ENCODE measurements around the gene DNAJC18. TPM values are rescaled to one million over a fixed set of nuclear protein-coding genes. Genes with fewer than 3 reads are reported as not detected.
"Not testable (repeated sequence)": the region's sequence is repeated elsewhere in the genome, so short reads cannot be mapped to it uniquely, and the experiment has no call there.

Gene DNAJC18
- total and polyA plus RNA-seq, 2 donors (not counting 1 experiment from before 2014, with no cell fraction given) = 2.0 to 13.6 TPM

DNA sequence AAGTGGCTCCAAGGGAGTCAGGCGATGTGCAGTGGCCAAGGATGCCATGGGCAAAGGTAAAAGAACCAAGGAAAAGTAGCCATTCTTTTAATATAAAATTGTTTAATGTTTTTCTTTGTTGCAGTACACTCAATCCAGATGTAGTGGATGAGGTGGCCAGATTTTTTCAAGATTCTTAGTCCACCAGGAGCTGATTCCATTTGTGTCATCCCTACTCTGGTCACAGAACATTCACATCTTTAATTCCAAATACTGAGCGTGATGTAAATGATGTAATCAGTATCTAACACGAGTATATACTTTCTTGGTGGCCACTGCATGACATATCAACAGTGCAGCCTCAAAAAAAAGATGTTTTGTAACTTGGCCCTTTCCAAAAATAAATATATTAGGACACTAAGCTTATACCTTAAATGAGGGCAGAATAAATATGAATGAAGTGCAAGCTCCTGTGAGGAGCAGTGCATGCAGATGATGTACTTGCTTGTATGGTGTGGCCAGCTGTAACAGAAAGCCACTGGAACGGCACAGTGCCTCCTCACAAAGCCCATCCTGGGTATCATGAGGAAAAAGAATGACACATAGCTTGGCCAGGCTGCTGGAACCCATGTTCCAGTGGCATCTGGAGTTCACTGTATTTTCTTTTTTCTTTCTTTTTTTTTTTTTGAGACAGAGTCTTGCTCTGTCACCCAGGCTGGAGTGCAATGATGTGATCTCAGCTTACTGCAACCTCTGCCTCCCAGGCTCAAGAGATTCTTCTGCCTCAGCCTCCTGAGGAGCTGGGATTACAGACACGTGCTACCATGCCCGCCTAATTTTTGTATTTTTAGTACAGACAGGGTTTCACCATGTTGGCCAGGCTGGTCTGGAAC lies 29.0 kb downstream of the DNAJC18 start:
- Histone ChIP-seq H3K4me1 (ENCODE audit: control insufficient read depth in 2 of 2, insufficient read depth in 2 of 2, low read length in 2 of 2) (peaks cover 22 to 23% of the 10 kb centered on the region in 2 donors), H3K79me2 (ENCODE audit: control insufficient read depth, insufficient read depth, low read length) (peaks cover 6% of the 10 kb centered on the region), H2AFZ (ENCODE audit: insufficient read depth, low read depth, low read length, poor library complexity, severe bottlenecking) (no peak overlapping the region), H3K4me3 (ENCODE audit: control extremely low read depth in 1 of 5, extremely low read depth in 1 of 5, insufficient read depth in 1 of 5, low read depth in 2 of 5, low read length in 4 of 5) (no peak overlapping the region), H3K9ac (ENCODE audit: low read length) (no peak overlapping the region), H4K20me1 (ENCODE audit: control insufficient read depth, insufficient read depth, low read length, poor library complexity, severe bottlenecking) (no peaks in the 10 kb centered on the region), H3K9me3 (ENCODE audit: control extremely low read depth in 1 of 3, control insufficient read depth in 2 of 3, insufficient read depth in 1 of 3, low read length in 2 of 3) (no peaks in the 10 kb centered on the region), H3K27ac (ENCODE audit: low read length in 2 of 2) (no peak overlapping the region), H3K4me2 (replicated peaks; ENCODE audit: low read depth, low read length, poor library complexity, severe bottlenecking) (no peak overlapping the region), H3K27me3 (replicated peaks in 1 of 4; ENCODE audit: control extremely low read depth in 1 of 4, control insufficient read depth in 3 of 4, insufficient read depth in 4 of 4, low read length in 3 of 4) (no peaks in the 10 kb centered on the region), H3K36me3 (replicated peaks in 1 of 2; ENCODE audit: control extremely low read depth in 1 of 2, control insufficient read depth in 1 of 2, extremely low read depth in 1 of 2, insufficient read depth in 2 of 2, low read length in 1 of 2) (no peaks in the 10 kb centered on the region)
- intact Hi-C loops (cut with micrococcal nuclease) = no loop called here
- 82% methylated on average over 4 of the region's 6 CpGs for WGBS (ENCODE audit: insufficient coverage)
- Mint-ChIP-seq H3K27ac (no peak overlapping the region), H3K4me3 (no peak overlapping the region), H3K27me3 (no peaks in the 10 kb centered on the region), H3K4me1 (peaks cover 17% of the 10 kb centered on the region), H3K9me3 (ENCODE audit: insufficient read depth) (no peaks in the 10 kb centered on the region)
- no peak for DNase-seq
- POLR2A ChIA-PET = no interaction called here
- CTCF ChIA-PET = interaction anchor here (0.6 to 7.3 kb wide), 8 partner anchors 11 to 421 kb away, joined by 3 to 43 read pairs (median 3); partner anchors contain the start of gene MATR3
- ATAC-seq (ENCODE audit: low read depth) = no peak
- TF ChIP-seq, protein P1, sequence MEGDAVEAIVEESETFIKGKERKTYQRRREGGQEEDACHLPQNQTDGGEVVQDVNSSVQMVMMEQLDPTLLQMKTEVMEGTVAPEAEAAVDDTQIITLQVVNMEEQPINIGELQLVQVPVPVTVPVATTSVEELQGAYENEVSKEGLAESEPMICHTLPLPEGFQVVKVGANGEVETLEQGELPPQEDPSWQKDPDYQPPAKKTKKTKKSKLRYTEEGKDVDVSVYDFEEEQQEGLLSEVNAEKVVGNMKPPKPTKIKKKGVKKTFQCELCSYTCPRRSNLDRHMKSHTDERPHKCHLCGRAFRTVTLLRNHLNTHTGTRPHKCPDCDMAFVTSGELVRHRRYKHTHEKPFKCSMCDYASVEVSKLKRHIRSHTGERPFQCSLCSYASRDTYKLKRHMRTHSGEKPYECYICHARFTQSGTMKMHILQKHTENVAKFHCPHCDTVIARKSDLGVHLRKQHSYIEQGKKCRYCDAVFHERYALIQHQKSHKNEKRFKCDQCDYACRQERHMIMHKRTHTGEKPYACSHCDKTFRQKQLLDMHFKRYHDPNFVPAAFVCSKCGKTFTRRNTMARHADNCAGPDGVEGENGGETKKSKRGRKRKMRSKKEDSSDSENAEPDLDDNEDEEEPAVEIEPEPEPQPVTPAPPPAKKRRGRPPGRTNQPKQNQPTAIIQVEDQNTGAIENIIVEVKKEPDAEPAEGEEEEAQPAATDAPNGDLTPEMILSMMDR (IDR thresholded peaks at IDR 0.05) = no peak
- no peak for TF ChIP-seq EZH2 (IDR thresholded peaks at IDR 0.05; ENCODE audit: borderline replicate concordance, insufficient read depth, low read depth, low read length, poor library complexity, severe bottlenecking)

DNA sequence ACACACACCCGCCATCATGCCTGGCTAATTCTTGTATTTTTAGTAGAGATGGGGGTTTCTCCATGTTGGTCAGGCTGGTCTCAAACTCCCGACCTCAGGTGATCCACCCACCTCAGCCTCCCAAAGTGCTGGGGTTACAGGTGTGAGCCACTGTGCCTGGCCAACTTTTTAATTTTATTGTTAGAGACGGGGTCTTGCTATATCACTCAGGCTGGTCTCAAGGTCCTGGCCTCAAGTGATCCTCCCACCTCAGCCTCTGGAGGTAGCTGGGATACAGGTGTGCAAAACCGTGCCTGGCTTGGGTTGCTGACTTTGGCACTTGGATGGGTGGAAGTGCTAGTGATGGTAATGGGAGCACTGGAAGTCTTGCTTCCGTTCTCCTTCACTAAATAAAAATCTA lies 30.2 kb downstream of the DNAJC18 start:
- H3K27me3 Mint-ChIP-seq; H3K79me2 ChIP-seq (ENCODE audit: control insufficient read depth, insufficient read depth, low read length); H3K4me2 ChIP-seq (replicated peaks; ENCODE audit: low read depth, low read length, poor library complexity, severe bottlenecking); ATAC-seq (ENCODE audit: low read depth); DNase-seq; H3K4me3 ChIP-seq (ENCODE audit: control extremely low read depth in 1 of 5, extremely low read depth in 1 of 5, insufficient read depth in 1 of 5, low read depth in 2 of 5, low read length in 4 of 5); H3K27ac ChIP-seq (ENCODE audit: low read length in 2 of 2); H4K20me1 ChIP-seq (ENCODE audit: control insufficient read depth, insufficient read depth, low read length, poor library complexity, severe bottlenecking); POLR2A ChIA-PET; H2AFZ ChIP-seq (ENCODE audit: insufficient read depth, low read depth, low read length, poor library complexity, severe bottlenecking); H3K27me3 ChIP-seq (replicated peaks in 1 of 4; ENCODE audit: control extremely low read depth in 1 of 4, control insufficient read depth in 3 of 4, insufficient read depth in 4 of 4, low read length in 3 of 4); H3K9ac ChIP-seq (ENCODE audit: low read length); H3K4me3 Mint-ChIP-seq; H3K36me3 ChIP-seq (replicated peaks in 1 of 2; ENCODE audit: control extremely low read depth in 1 of 2, control insufficient read depth in 1 of 2, extremely low read depth in 1 of 2, insufficient read depth in 2 of 2, low read length in 1 of 2); H3K9me3 Mint-ChIP-seq (ENCODE audit: insufficient read depth); H3K27ac Mint-ChIP-seq; H3K9me3 ChIP-seq (ENCODE audit: control extremely low read depth in 1 of 3, control insufficient read depth in 2 of 3, insufficient read depth in 1 of 3, low read length in 2 of 3): not testable (repeated sequence)
- CTCF ChIA-PET = interaction anchor here (7.3 kb wide), 1 partner anchor 12 kb away, joined by 43 read pairs; no protein-coding TSS in a partner anchor
- intact Hi-C loops (cut with micrococcal nuclease) = loop anchor here (5.0 to 10.0 kb wide), 4 partner anchors 108 to 944 kb away; partner anchors contain the start of gene EGR1
- peaks cover 27% of the 10 kb centered on the region for H3K4me1 Mint-ChIP-seq
- H3K4me1 ChIP-seq (ENCODE audit: control insufficient read depth in 2 of 2, insufficient read depth in 2 of 2, low read length in 2 of 2) = peaks cover 29 to 31% of the 10 kb centered on the region in 2 donors
- 80% methylated on average over 1 of the region's 5 CpGs for WGBS (ENCODE audit: insufficient coverage)

Measured in B cell (primary cell).